T-helper 9 cell (primary cell): Measurements from ENCODE around the gene COL26A1.
"Not testable (repeated sequence)": the region's sequence is repeated elsewhere in the genome, so short reads cannot be mapped to it uniquely, and the experiment has no call there.

Source experiments
- DNase-seq: peaks from one replicate; pipeline ENCODE4 v3.0.0-alpha.2; 2020

Gene COL26A1

DNA sequence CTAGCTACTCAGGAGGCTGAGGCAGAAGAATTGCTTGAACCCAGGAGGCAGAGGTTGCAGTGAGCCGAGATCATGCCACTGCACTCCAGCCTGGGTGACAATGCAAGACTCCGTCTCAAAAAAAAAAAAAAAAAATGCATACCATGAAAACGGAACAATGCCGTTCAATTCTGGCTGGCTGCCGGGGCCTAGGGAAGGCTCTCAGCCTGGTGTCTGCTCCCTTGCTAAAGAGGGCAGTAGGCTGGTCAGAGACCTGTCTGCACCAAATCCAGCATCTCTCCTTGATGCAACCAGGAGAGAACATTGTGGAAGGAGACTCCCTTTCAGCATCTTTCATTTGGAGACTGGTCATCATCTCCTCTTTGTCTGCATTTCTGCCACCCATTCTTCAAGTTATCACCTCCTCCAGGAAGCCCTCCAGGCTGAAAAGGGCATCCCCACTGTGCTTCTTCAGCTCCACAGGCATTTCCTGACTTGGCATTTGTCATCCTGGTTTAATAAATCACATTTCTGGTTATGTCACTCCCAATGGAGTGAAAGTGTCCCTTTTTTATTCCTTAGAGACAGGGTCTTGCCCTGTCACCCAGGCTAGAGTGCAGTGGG is 241.8 kb downstream of the COL26A1 start:
- DNase-seq = no peak

DNA sequence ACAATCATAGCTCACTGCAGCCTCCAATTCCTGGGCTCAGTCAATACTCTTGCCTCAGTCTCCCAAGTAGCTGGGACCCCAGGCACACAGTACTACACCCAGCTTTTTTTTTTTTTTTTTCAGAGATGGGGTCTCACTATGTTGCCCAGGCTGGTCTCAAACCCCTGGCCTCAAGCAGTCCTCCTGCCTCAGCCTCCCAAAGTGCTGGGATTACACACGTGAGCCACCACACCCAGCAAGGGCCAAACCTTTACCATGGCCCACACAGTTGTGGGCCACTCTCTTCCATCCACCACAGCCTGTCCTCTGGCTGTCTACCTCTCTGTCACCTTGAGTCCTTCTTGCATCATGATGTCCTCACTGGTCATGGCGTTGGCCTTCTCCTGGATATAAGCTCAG is 242.3 kb downstream of the COL26A1 start:
- not testable (repeated sequence) for DNase-seq

DNA sequence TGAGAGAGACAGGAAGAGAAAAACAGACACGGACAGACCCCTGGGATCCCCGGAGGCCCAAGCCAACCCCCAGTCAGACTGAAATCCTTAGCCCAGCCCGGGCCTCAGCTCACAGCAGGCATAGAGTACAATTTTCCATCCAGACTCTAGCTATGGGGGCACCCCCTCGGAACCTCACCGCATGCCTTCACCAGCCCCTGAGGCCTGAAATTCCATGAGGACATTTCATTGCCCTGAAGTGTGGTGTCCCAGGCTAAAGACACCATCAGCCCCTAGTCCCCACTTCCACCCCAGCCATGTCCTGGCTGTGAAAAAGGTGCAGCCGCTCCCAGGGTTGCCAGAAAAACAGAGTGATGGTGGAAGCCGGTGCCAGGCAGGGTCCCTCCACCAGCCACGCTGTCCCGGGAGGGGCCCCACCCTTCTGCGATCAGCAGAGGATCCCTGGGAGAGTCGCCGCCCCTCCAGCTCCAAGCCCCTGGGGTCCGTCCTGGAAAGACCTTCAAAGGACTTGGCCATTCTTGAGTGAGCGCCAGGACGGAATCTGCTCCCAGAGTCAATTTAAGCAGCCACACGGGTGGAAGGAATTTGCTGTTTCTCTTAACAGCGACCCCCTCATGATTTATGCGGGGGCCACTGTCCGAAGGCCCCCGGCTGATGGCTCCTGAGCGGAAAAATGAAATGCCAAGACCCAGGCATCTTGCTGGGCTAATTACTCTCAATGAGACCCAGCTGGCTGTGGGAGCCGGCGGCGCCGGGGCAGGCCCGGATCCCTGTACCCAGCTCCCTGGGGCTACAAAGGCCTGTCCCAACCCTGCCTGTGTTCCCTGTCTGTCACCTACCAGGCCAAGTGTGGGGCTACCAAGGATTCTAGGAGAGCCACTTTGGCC is 243.2 kb downstream of the COL26A1 start:
- no peak for DNase-seq

DNA sequence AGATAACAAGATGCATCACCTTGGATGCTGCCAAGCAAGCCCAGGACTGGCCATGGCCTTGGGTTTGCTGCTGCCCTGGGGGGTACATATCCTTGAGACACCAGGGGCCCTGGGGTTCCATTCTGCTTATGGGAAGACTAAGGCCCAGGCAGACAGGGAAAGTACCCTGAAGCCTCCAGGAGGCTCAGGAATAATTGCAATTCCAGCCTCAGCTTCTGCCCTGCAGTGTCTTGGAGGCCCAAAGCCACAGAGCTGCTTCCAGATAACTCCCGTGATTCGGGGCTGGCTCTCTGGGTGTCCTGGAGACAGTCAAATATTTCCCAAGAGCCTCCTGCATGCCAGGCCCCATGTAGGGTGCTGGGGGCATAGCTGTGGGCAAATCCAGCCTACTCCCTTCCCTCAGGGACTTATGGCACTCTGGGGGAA is 243.8 kb downstream of the COL26A1 start:
- DNase-seq = no peak
